Erythroblast (primary cell): Measurements from ENCODE around the gene TUBA8.
"Not testable (repeated sequence)": the region's sequence is repeated elsewhere in the genome, so short reads cannot be mapped to it uniquely, and the experiment has no call there.

ENCODE experiments used
- GATA1 ChIP-seq: IDR thresholded peaks from 2 replicates; pipeline ENCODE4 v1.6.1; 2011; ENCODE audit warnings: low read depth, mild to moderate bottlenecking, control low read depth, low read length, moderate library complexity
- POLR2A ChIP-seq: IDR thresholded peaks from 2 replicates; pipeline ENCODE4 v1.6.1; 2011; ENCODE audit warnings: mild to moderate bottlenecking, low read length

DNA sequence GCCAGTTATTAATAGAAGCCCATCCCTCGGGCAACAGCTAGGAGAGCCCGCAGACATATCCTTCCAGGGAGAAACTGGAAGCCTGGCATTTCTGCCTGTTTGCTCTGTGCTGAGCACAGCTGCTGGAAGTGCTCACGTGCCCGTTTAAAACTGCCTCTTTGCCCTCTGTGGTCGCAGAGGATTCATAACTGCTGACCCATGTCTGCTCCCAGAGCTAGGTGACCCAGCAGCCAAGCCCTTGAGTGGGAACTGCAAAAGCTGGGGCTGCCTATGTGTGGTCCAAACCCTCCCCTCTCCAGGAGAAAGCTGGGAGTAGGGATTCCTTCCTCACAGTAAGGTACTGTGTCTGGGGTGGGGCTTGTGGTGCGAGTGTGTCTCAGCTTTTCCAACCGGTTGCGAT lies 54.0 kb downstream of the TUBA8 start:
- TF ChIP-seq POLR2A, GATA1: not testable (repeated sequence)
